ENCODE measurements around the gene XKRX. TPM values are rescaled to one million over a fixed set of nuclear protein-coding genes. Genes with fewer than 3 reads are reported as not detected.

Gene XKRX
- total and polyA plus RNA-seq, 2 donors (not counting 1 experiment from before 2014, with no cell fraction given) = 4.6 to 5.4 TPM

DNA sequence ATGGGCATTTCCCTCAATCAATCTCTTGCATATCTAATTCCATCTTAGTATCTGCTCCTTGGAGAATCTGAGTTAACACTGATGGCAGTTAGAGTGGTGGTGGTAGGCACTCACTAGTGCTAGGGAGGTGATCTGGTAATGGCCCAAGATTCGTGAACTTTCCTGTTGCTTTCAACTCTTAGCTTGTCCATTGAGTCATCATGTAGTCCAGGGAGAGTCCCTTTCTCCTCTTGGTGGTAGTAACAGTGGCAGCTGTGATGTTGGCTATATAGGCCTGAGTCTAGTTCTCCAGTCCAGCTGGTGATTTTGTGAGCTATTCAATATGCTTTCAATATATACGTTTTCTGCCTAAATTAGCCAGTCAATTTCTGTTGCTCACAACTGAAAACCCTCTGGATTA lies 7.0 kb upstream of the XKRX start:
- no peak overlapping the region for H3K4me3 Mint-ChIP-seq
- H3K27me3 ChIP-seq (replicated peaks in 1 of 4; ENCODE audit: control extremely low read depth in 1 of 4, control insufficient read depth in 3 of 4, insufficient read depth in 4 of 4, low read length in 3 of 4) = no peaks in the 10 kb centered on the region
- H3K9me3 Mint-ChIP-seq (ENCODE audit: insufficient read depth) = no peaks in the 10 kb centered on the region
- no peak overlapping the region for H2AFZ ChIP-seq (ENCODE audit: insufficient read depth, low read depth, low read length, poor library complexity, severe bottlenecking)
- peaks cover 16% of the 10 kb centered on the region for H3K4me1 Mint-ChIP-seq
- H3K27me3 Mint-ChIP-seq = no peaks in the 10 kb centered on the region
- H3K27ac ChIP-seq (ENCODE audit: low read length in 2 of 2) = no peak overlapping the region
- no peak for DNase-seq
- ChIA-PET POLR2A (no interaction called here), CTCF (interaction anchor here (1.5 kb wide), 1 partner anchor 352 kb away, joined by 4 read pairs; no protein-coding TSS in a partner anchor)
- H3K4me3 ChIP-seq (ENCODE audit: control extremely low read depth in 1 of 5, extremely low read depth in 1 of 5, insufficient read depth in 1 of 5, low read depth in 2 of 5, low read length in 4 of 5) = no peak overlapping the region
- no peak overlapping the region for H3K27ac Mint-ChIP-seq
- no peak overlapping the region for H3K9ac ChIP-seq (ENCODE audit: low read length)
- ATAC-seq (ENCODE audit: low read depth) = no peak
- peaks cover 12 to 16% of the 10 kb centered on the region in 2 donors for H3K4me1 ChIP-seq (ENCODE audit: control insufficient read depth in 2 of 2, insufficient read depth in 2 of 2, low read length in 2 of 2)
- intact Hi-C loops (cut with micrococcal nuclease) = no loop called here
- H3K79me2 ChIP-seq (ENCODE audit: control insufficient read depth, insufficient read depth, low read length) = no peaks in the 10 kb centered on the region
- no peaks in the 10 kb centered on the region for H3K36me3 ChIP-seq (replicated peaks in 1 of 2; ENCODE audit: control extremely low read depth in 1 of 2, control insufficient read depth in 1 of 2, extremely low read depth in 1 of 2, insufficient read depth in 2 of 2, low read length in 1 of 2)
- peaks cover 0 to 10% (median 2%) of the 10 kb centered on the region in 3 donors for H3K9me3 ChIP-seq (ENCODE audit: control extremely low read depth in 1 of 3, control insufficient read depth in 2 of 3, insufficient read depth in 1 of 3, low read length in 2 of 3)
- WGBS (ENCODE audit: insufficient coverage) = no CpG with 5 or more reads among the region's 2 CpGs
- TF ChIP-seq, protein P1, sequence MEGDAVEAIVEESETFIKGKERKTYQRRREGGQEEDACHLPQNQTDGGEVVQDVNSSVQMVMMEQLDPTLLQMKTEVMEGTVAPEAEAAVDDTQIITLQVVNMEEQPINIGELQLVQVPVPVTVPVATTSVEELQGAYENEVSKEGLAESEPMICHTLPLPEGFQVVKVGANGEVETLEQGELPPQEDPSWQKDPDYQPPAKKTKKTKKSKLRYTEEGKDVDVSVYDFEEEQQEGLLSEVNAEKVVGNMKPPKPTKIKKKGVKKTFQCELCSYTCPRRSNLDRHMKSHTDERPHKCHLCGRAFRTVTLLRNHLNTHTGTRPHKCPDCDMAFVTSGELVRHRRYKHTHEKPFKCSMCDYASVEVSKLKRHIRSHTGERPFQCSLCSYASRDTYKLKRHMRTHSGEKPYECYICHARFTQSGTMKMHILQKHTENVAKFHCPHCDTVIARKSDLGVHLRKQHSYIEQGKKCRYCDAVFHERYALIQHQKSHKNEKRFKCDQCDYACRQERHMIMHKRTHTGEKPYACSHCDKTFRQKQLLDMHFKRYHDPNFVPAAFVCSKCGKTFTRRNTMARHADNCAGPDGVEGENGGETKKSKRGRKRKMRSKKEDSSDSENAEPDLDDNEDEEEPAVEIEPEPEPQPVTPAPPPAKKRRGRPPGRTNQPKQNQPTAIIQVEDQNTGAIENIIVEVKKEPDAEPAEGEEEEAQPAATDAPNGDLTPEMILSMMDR (IDR thresholded peaks at IDR 0.05) = no peak
- no peak for TF ChIP-seq EZH2 (IDR thresholded peaks at IDR 0.05; ENCODE audit: borderline replicate concordance, insufficient read depth, low read depth, low read length, poor library complexity, severe bottlenecking)
- H3K4me2 ChIP-seq (replicated peaks; ENCODE audit: low read depth, low read length, poor library complexity, severe bottlenecking) = no peak overlapping the region
- no peaks in the 10 kb centered on the region for H4K20me1 ChIP-seq (ENCODE audit: control insufficient read depth, insufficient read depth, low read length, poor library complexity, severe bottlenecking)

DNA sequence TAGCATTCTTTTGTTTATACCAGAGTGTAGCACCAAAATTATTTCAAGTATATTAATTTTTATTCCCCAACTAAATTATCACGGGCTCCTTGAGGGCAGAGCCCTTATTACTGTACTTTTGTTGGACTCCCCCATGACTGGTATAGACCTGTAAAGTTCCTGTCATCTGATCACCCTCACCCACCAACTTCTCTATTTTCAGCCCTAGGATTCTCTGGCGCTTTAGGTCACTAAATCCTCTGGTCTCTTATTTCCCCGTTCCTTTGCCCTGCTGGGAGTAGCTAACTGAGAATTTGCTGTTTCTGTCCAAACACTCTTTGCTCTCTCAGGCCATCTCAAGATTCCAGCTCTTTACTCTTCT lies 3.2 kb upstream of the XKRX start:
- peak overlapping the region; percentile 61 for H3K4me3 Mint-ChIP-seq
- no peak overlapping the region for H2AFZ ChIP-seq (ENCODE audit: insufficient read depth, low read depth, low read length, poor library complexity, severe bottlenecking)
- H3K36me3 ChIP-seq (replicated peaks in 1 of 2; ENCODE audit: control extremely low read depth in 1 of 2, control insufficient read depth in 1 of 2, extremely low read depth in 1 of 2, insufficient read depth in 2 of 2, low read length in 1 of 2) = no peaks in the 10 kb centered on the region
- H3K27ac Mint-ChIP-seq = peak overlapping the region; percentile 83
- 20% methylated on average over 1 of the region's 3 CpGs for WGBS (ENCODE audit: insufficient coverage)
- H4K20me1 ChIP-seq (ENCODE audit: control insufficient read depth, insufficient read depth, low read length, poor library complexity, severe bottlenecking) = no peaks in the 10 kb centered on the region
- H3K9ac ChIP-seq (ENCODE audit: low read length) = no peak overlapping the region
- H3K4me3 ChIP-seq (ENCODE audit: control extremely low read depth in 1 of 5, extremely low read depth in 1 of 5, insufficient read depth in 1 of 5, low read depth in 2 of 5, low read length in 4 of 5) = no peak overlapping the region
- H3K4me2 ChIP-seq (replicated peaks; ENCODE audit: low read depth, low read length, poor library complexity, severe bottlenecking) = peak overlapping the region; percentile 24
- peaks cover 36% of the 10 kb centered on the region for H3K4me1 Mint-ChIP-seq
- CTCF ChIA-PET = no interaction called here
- POLR2A ChIA-PET = no interaction called here
- no peak for TF ChIP-seq EZH2 (IDR thresholded peaks at IDR 0.05; ENCODE audit: borderline replicate concordance, insufficient read depth, low read depth, low read length, poor library complexity, severe bottlenecking)
- TF ChIP-seq, protein P1 (IDR thresholded peaks at IDR 0.05) = no peak
- H3K27me3 ChIP-seq (replicated peaks in 1 of 4; ENCODE audit: control extremely low read depth in 1 of 4, control insufficient read depth in 3 of 4, insufficient read depth in 4 of 4, low read length in 3 of 4) = no peaks in the 10 kb centered on the region
- DNase-seq = peak; percentile 46
- peak; percentile 22 for ATAC-seq (ENCODE audit: low read depth)
- H3K79me2 ChIP-seq (ENCODE audit: control insufficient read depth, insufficient read depth, low read length) = no peaks in the 10 kb centered on the region
- H3K9me3 Mint-ChIP-seq (ENCODE audit: insufficient read depth) = no peaks in the 10 kb centered on the region
- H3K27ac ChIP-seq (ENCODE audit: low read length in 2 of 2) = peak overlapping the region; percentile 53 to 75
- intact Hi-C loops (cut with micrococcal nuclease) = no loop called here
- no peaks in the 10 kb centered on the region for H3K27me3 Mint-ChIP-seq
- peaks cover 18 to 45% of the 10 kb centered on the region in 2 donors for H3K4me1 ChIP-seq (ENCODE audit: control insufficient read depth in 2 of 2, insufficient read depth in 2 of 2, low read length in 2 of 2)
- peaks cover 0 to 9% (median 2%) of the 10 kb centered on the region in 3 donors for H3K9me3 ChIP-seq (ENCODE audit: control extremely low read depth in 1 of 3, control insufficient read depth in 2 of 3, insufficient read depth in 1 of 3, low read length in 2 of 3)
